Measurements from ENCODE around the gene PTPN1. TPM values are rescaled to one million over a fixed set of nuclear protein-coding genes. Genes with fewer than 3 reads are reported as not detected.
A peak's percentile ranks its signal among the peaks of the same experiment; 100 is the strongest.

Gene PTPN1
- total and polyA plus RNA-seq, 2 of the 4 experiments (the other 2 are of a cell fraction) = 31.7 to 37.4 TPM

- intact Hi-C loops (cut with micrococcal nuclease) = no loop called here
- ATAC-seq (ENCODE audit: low read depth) (peak; percentile 38; the same call in 1 of the 2 replicates), DNase-seq (no peak)
- peaks cover 58% of the 10 kb centered on the region for H4K20me1 ChIP-seq (ENCODE audit: insufficient read depth, low read length)
- peak overlapping the region; percentile 29 for H2AFZ ChIP-seq (replicated peaks; ENCODE audit: low read length, poor library complexity)
- peak overlapping the region; percentile 82 for H2BK5ac ChIP-seq (ENCODE audit: low read depth, low read length, poor library complexity, severe bottlenecking)
- H3K56ac ChIP-seq (ENCODE audit: extremely low read depth, insufficient read depth, low read length) = 0 out of 2 replicates have a peak overlapping the region, but pooled peaks have one; percentile 53
- H3K14ac ChIP-seq (replicated peaks; ENCODE audit: low read depth, low read length) = peak overlapping the region; percentile 59
- H2AK5ac ChIP-seq (ENCODE audit: low read depth, low read length) = peak overlapping the region; percentile 99
- peaks cover 13% of the 10 kb centered on the region for H3K36me3 ChIP-seq (ENCODE audit: control insufficient read depth, insufficient read depth, low read length)
- H2AK9ac ChIP-seq (replicated peaks; ENCODE audit: low read depth, low read length, poor library complexity) = peak overlapping the region; percentile 13
- H4K8ac ChIP-seq (ENCODE audit: low read depth in 2 of 2, low read length in 2 of 2) = peak overlapping the region in 1 of 2 experiments; percentile 72; a peak in 1 of 4 replicates
- ChIA-PET CTCF (no interaction called here), POLR2A (ENCODE audit: unreplicated experiment) (interaction anchor here (0.5 kb wide), 1 partner anchor 343 kb away, joined by 4 read pairs; no protein-coding TSS in a partner anchor)
- H3K4me1 ChIP-seq (ENCODE audit: control insufficient read depth, insufficient read depth, low read length) = peaks cover 30% of the 10 kb centered on the region
- peak overlapping the region; percentile 46; the same call in 1 of the 2 replicates for H3K18ac ChIP-seq (ENCODE audit: low read depth, low read length)
- H3K4me3 ChIP-seq (ENCODE audit: insufficient read depth, low read depth, low read length) = no peak overlapping the region
- H3K9me1 ChIP-seq (ENCODE audit: insufficient read depth, low read length) = peaks cover 30% of the 10 kb centered on the region
- dilution Hi-C loops (cut with HindIII; ENCODE audit: low sequenced_read_pairs, unreplicated experiment) = no loop called here
- H3K27me3 ChIP-seq (ENCODE audit: control insufficient read depth, insufficient read depth, low read length) = no peaks in the 10 kb centered on the region
- 0 out of 2 replicates have a peak overlapping the region, but pooled peaks have one; percentile 31 for H3K9ac ChIP-seq (ENCODE audit: low read depth, low read length)
- in situ Hi-C loops (cut with MboI; ENCODE audit: low sequenced_read_pairs) = no loop called here
- H2BK20ac ChIP-seq (ENCODE audit: low read depth, low read length) = peak overlapping the region; percentile 57
- BruUV-seq (replicated peaks) = no TSS peak
- WGBS, 2 experiments (ENCODE audit: extremely low coverage in 2 of 2, insufficient read length in 1 of 2) = 57% methylated on average over 2 of the region's 7 CpGs; no CpG with 5 or more reads in 1 of the 2 experiments
- H3K23ac ChIP-seq (ENCODE audit: low read depth, low read length) = peak overlapping the region; percentile 90
- H3K9me3 ChIP-seq (ENCODE audit: control insufficient read depth, insufficient read depth, low read length) = no peaks in the 10 kb centered on the region
- peak overlapping the region; percentile 44 for H4K91ac ChIP-seq (ENCODE audit: insufficient read depth, low read depth, low read length)
- peak overlapping the region; percentile 79; the same call in 1 of the 2 replicates for H4K5ac ChIP-seq (ENCODE audit: low read depth, low read length)
- H3K27ac ChIP-seq (ENCODE audit: insufficient read depth, low read length) = peak overlapping the region; percentile 70
- peaks cover 10 to 77% of the 10 kb centered on the region in 2 experiments for H3K79me1 ChIP-seq (ENCODE audit: low read depth in 1 of 2, low read length in 2 of 2)
- peak overlapping the region; percentile 57; the same call in 1 of the 2 replicates for H3K4me2 ChIP-seq (ENCODE audit: low read depth, low read length)
- peak overlapping the region; percentile 66 for H3K4ac ChIP-seq (ENCODE audit: low read depth, low read length)
- H2BK15ac ChIP-seq (ENCODE audit: low read depth, low read length) = peak overlapping the region; percentile 75; the same call in 1 of the 3 replicates
- TF ChIP-seq POLR2A (IDR thresholded peaks at IDR 0.05; ENCODE audit: low read depth, low read length) = no peak
- no peak for TF ChIP-seq MAZ (IDR thresholded peaks at IDR 0.05; ENCODE audit: borderline replicate concordance, low read depth, low read length)
- TF ChIP-seq USF2 (IDR thresholded peaks at IDR 0.05; ENCODE audit: low read depth, low read length) = no peak
- TF ChIP-seq SMC3 (IDR thresholded peaks at IDR 0.05; ENCODE audit: low read depth, low read length) = no peak
- no peak for TF ChIP-seq FOS (IDR thresholded peaks at IDR 0.05; ENCODE audit: low read depth, low read length)
- no peak for TF ChIP-seq MXI1 (IDR thresholded peaks at IDR 0.05; ENCODE audit: borderline replicate concordance, low read depth, low read length)
- peak overlapping the region; percentile 60 for H2BK120ac ChIP-seq (ENCODE audit: low read depth, low read length)
Measured at GRCh38 chr20:50521221-50522052, 11.3 kb downstream of the PTPN1 start.
